K562 (cell line): Measurements from ENCODE around the gene ROBO2. TPM values are rescaled to one million over a fixed set of nuclear protein-coding genes. Genes with fewer than 3 reads are reported as not detected.

ENCODE experiments used
- ATAC-seq: fragments of 200-7000 bp; cut with Tn5 transposase; 3 replicates; pipeline ENCODE4 v1.9.1; 2020; ENCODE audit warnings: moderate library complexity
- BruUV-seq: library from RNA; stranded (reverse); fragments of 400-500 nt; replicated peaks from 2 replicates; lab custom pipeline; 2021; lab: Mats Ljungman, UMichigan
- CTCF ChIA-PET: fragments of 300-600 bp; formaldehyde crosslinking; extraction: SDS; loops from one replicate; lab custom pipeline; 2021; ENCODE audit warnings: low intra/inter-chr PET ratio; lab: Yijun Ruan, JAX
- POLR2A ChIA-PET: fragments of 300-600, 350-650 bp; sonication (Branson Sonifier 250); formaldehyde crosslinking; extraction: SDS; loops from one replicate; lab custom pipeline; 2021; ENCODE audit warnings: antibody characterized with exemption, inconsistent platforms; lab: Yijun Ruan, JAX
- DNase-seq, 4 experiments: peaks; one replicate each; pipeline versions ENCODE4 v3.0.0 to v3.0.0-alpha.2; 2011 to 2018; ENCODE audit warnings: low spot score in 3 of 4, mixed read lengths in 3 of 4; ENCODE audit errors: extremely low read depth in 1 of 4
- FAIRE-seq: peaks from 2 replicates; lab custom pipeline; 2011; peaks lifted over from hg19 to GRCh38; lab: Jason Lieb, UNC
- H2AFZ ChIP-seq: 2 replicates; pipeline ENCODE4 v1.6.0; 2011; ENCODE audit warnings: low read depth, low read length, control low read depth, inconsistent platforms
- H3K27ac ChIP-seq: fragments of 200-600 bp; 3 replicates; pipeline ENCODE4 v1.8.0; 2011; ENCODE audit warnings: low read depth, mild to moderate bottlenecking, control low read depth, inconsistent platforms, low read length, moderate library complexity, mixed read lengths; ENCODE audit errors: extremely low read depth
- H3K27me3 ChIP-seq, 2 experiments: fragments of 300-600 bp in 1 of 2; 2 replicates in 1 of 2; 3 replicates in 1 of 2; pipeline versions ENCODE4 v1.6.0 to v1.8.0; 2011; ENCODE audit warnings: inconsistent platforms in 2 of 2, low read length in 2 of 2, mild to moderate bottlenecking in 1 of 2, mixed read lengths in 1 of 2, moderate library complexity in 1 of 2; ENCODE audit not compliant: control insufficient read depth in 2 of 2, insufficient read depth in 2 of 2
- H3K36me3 ChIP-seq: fragments of 300-600 bp; 3 replicates; pipeline ENCODE4 v1.8.0; 2011; ENCODE audit warnings: mild to moderate bottlenecking, low read length, inconsistent platforms; ENCODE audit not compliant: control insufficient read depth, insufficient read depth
- H3K4me1 ChIP-seq, 2 experiments: fragments of 200-600 bp in 1 of 2; replicated peaks in 1 of 2; 2 replicates in 1 of 2; 3 replicates in 1 of 2; pipeline versions ENCODE4 v1.5.1 to v1.8.0; 2011; ENCODE audit warnings: inconsistent platforms in 2 of 2, low read length in 2 of 2, mild to moderate bottlenecking in 1 of 2, mixed read lengths in 1 of 2, moderate library complexity in 1 of 2; ENCODE audit not compliant: control insufficient read depth in 2 of 2, insufficient read depth in 2 of 2
- H3K4me2 ChIP-seq: 2 replicates; pipeline ENCODE4 v1.6.1; 2011; ENCODE audit warnings: low read length, control low read depth, inconsistent platforms, mixed read lengths; ENCODE audit not compliant: insufficient read depth
- H3K4me3 ChIP-seq: fragments of 200-600 bp; sonication (generic), shearing (Covaris generic); 2 replicates; pipeline ENCODE4 v1.5.1; 2016; ENCODE audit warnings: control low read depth, inconsistent platforms
- H3K79me2 ChIP-seq: fragments of 200-600 bp; 3 replicates; pipeline ENCODE4 v1.8.0; 2011; ENCODE audit warnings: low read length, inconsistent platforms; ENCODE audit not compliant: control insufficient read depth, insufficient read depth
- H3K9ac ChIP-seq, 2 experiments: 2 replicates each; pipeline versions ENCODE4 v1.6.0 to v1.6.1; 2011; ENCODE audit warnings: low read depth in 2 of 2, low read length in 2 of 2, control low read depth in 1 of 2, inconsistent platforms in 1 of 2, mild to moderate bottlenecking in 1 of 2, mixed read lengths in 1 of 2; ENCODE audit not compliant: insufficient read depth in 1 of 2
- H3K9me1 ChIP-seq: one replicate; pipeline ENCODE4 v1.6.0; 2011; ENCODE audit warnings: inconsistent platforms, mild to moderate bottlenecking, low read length, moderate library complexity; ENCODE audit not compliant: control insufficient read depth, insufficient read depth
- H3K9me3 ChIP-seq: replicated peaks from 2 replicates; pipeline ENCODE4 v1.5.1; 2011; ENCODE audit warnings: low read depth, low read length, inconsistent platforms; ENCODE audit not compliant: control insufficient read depth, insufficient read depth
- H4K20me1 ChIP-seq: replicated peaks from 2 replicates; pipeline ENCODE4 v1.6.1; 2011; ENCODE audit warnings: low read length, inconsistent platforms, mixed read lengths; ENCODE audit not compliant: control insufficient read depth, insufficient read depth
- BCOR ChIP-seq: fragments of 450-650 bp; IDR thresholded peaks from 2 replicates; pipeline ENCODE4 v1.6.1; 2016
- MTA2 ChIP-seq: fragments of 450-650 bp; IDR thresholded peaks from 2 replicates; pipeline ENCODE4 v1.6.1; 2016; ENCODE audit warnings: low read depth
- PHF20 ChIP-seq: fragments of 450-650 bp; IDR thresholded peaks from 2 replicates; pipeline ENCODE4 v1.6.1; 2018; ENCODE audit not compliant: partially characterized antibody
- SREBF2 ChIP-seq: sonication (generic); formaldehyde crosslinking; IDR thresholded peaks from 2 replicates; pipeline ENCODE4 v1.4.0; 2020; ENCODE audit warnings: mild to moderate bottlenecking, missing genetic modification reagents
- TOE1 ChIP-seq, 2 experiments: fragments of 450-650 bp in 1 of 2; sonication (generic) in 1 of 2; formaldehyde crosslinking in 1 of 2; IDR thresholded peaks; 2 replicates each; pipeline versions ENCODE4 v1.7.1 to v1.8.0; 2016 to 2022; ENCODE audit warnings: borderline replicate concordance in 2 of 2, mild to moderate bottlenecking in 2 of 2, antibody characterized with exemption in 1 of 2, inconsistent platforms in 1 of 2, low read depth in 1 of 2, missing genetic modification reagents in 1 of 2, moderate library complexity in 1 of 2
- ZNF124 ChIP-seq: sonication (generic); formaldehyde crosslinking; IDR thresholded peaks from 2 replicates; pipeline ENCODE4 v1.8.1; 2022; ENCODE audit warnings: missing genetic modification reagents
- ZNF277 ChIP-seq: fragments of 250-450 bp; sonication (Bioruptor Pico); IDR thresholded peaks from 2 replicates; pipeline ENCODE4 v1.8.0; 2022; ENCODE audit warnings: inconsistent platforms, mild to moderate bottlenecking, moderate library complexity, borderline replicate concordance
- ZNF76 ChIP-seq: fragments of 250-450 bp; sonication (Bioruptor Pico); IDR thresholded peaks from 2 replicates; pipeline ENCODE4 v1.4.0; 2020; ENCODE audit warnings: mild to moderate bottlenecking, moderate library complexity, borderline replicate concordance
- WGBS: fragments of 100-300 bp; shearing (Covaris generic); methylation state at CpG from one replicate; pipeline ENCODE4 v1.1.6; 2016; ENCODE audit warnings: low coverage, mixed read lengths; ENCODE audit not compliant: insufficient coverage; ENCODE audit errors: missing lambda C conversion rate; 5-methylcytosine and 5-hydroxymethylcytosine counted together
- in situ Hi-C: fragments of 300-500 bp; cut with MboI; formaldehyde crosslinking; loops from 4 replicates; pipeline ENCODE4 v1.15.0; 2018; ENCODE audit warnings: inconsistent platforms, mixed read lengths
- intact Hi-C: fragments of 100-400 bp; cut with micrococcal nuclease; formaldehyde crosslinking; loops from 2 replicates; pipeline ENCODE4 v1.14.2; 2022
- polyA plus RNA-seq, 8 experiments: library from polyadenylated mRNA; depleted of rRNA in 4 of 8; stranded (reverse) in 5 of 8; unstranded in 3 of 8; fragments of >200 nt; fragmentation: Nextera tagmentation in 2 of 8; fragmentation: Illumina TruSeq in 1 of 8; extraction: Ambion mirVana in 2 of 8; extraction: Trizol in 1 of 8; gene quantifications; 2 replicates each; pipeline versions ENCODE4 v1.2.1 to v1.2.3, GENCODE V29; 2011 to 2014; ENCODE audit warnings: inconsistent platforms in 1 of 8, missing spikeins in 1 of 8
- total RNA-seq, 7 experiments: library from RNA; depleted of rRNA in 6 of 7; stranded (reverse); fragments of >200 nt in 6 of 7; fragmentation: Illumina TruSeq in 2 of 7; extraction: Trizol in 2 of 7; gene quantifications; 2 replicates each; pipeline versions ENCODE4 v1.2.1 to v1.2.3, GENCODE V29; 2011 to 2021; ENCODE audit warnings: low replicate concordance in 1 of 7

ROBO2 gene
- total and polyA plus RNA-seq, 9 of the 15 experiments (the other 6 are each of a cell fraction or from before 2014, with no cell fraction given), result 0.84 to 3.0 (median 1.7) TPM

- TF ChIP-seq SREBF2 (CRISPR knock-in tag), result no peak
- no peak for TF ChIP-seq ZNF124 (CRISPR knock-in tag)
Observed at GRCh38 chr3:77204788-77205187, 164.9 kb downstream of the ROBO2 start (continued).

- H3K4me2 ChIP-seq, result no peak overlapping the region
- in situ Hi-C loops (no loop called here), intact Hi-C loops (no loop called here)
- H3K9me1 ChIP-seq, result no peaks in the 10 kb centered on the region
- WGBS, result 56% methylated on average over 8 of the region's 8 CpGs
- H3K9ac ChIP-seq, result no peak overlapping the region
- H3K27ac ChIP-seq, result no peak overlapping the region
- BruUV-seq, result no TSS peak
- FAIRE-seq, result no peak
- no peaks in the 10 kb centered on the region for H3K79me2 ChIP-seq
- no peaks in the 10 kb centered on the region for H3K27me3 ChIP-seq
- no peaks in the 10 kb centered on the region for H3K9me3 ChIP-seq
- no peak overlapping the region for H3K4me3 ChIP-seq
- no peaks in the 10 kb centered on the region for H3K36me3 ChIP-seq
- H3K4me1 ChIP-seq, result peaks cover 3 to 6% of the 10 kb centered on the region in 2 experiments; a peak in 4 of 5 replicates
- peak overlapping the region; percentile 12; the same call in 1 of the 2 replicates for H2AFZ ChIP-seq
- ChIA-PET POLR2A (no interaction called here), CTCF (no interaction called here)
- no peak for DNase-seq
- TF ChIP-seq BCOR (no peak), ZNF277 (CRISPR knock-in tag) (no peak), ZNF76 (CRISPR knock-in tag) (no peak), MTA2 (no peak), TOE1 (IDR thresholded peaks at IDR 0.05; ENCODE audit: borderline replicate concordance) (no peak), TOE1 (CRISPR knock-in tag; IDR thresholded peaks at IDR 0.05; ENCODE audit: borderline replicate concordance, low read depth) (no peak), PHF20 (no peak), ZNF124 (CRISPR knock-in tag) (no peak)
- no peak for ATAC-seq
- H4K20me1 ChIP-seq, result no peaks in the 10 kb centered on the region
Observed at GRCh38 chr3:77207753-77208152, 167.9 kb downstream of the ROBO2 start.
